CD4-positive, alpha-beta T cell treated with Interleukin-17A for 4 hours (primary cell): ENCODE data around the gene CCSER1.
"Not testable (repeated sequence)": the region's sequence is repeated elsewhere in the genome, so short reads cannot be mapped to it uniquely, and the experiment has no call there.

Experiments
- DNase-seq: peaks from one replicate; pipeline ENCODE4 v3.0.0-alpha.2; 2020; ENCODE audit warnings: mixed read lengths

Gene CCSER1

GRCh38 chr4:91220315-91220714 is 1093.1 kb downstream of the CCSER1 start:
- no peak for DNase-seq

DNA sequence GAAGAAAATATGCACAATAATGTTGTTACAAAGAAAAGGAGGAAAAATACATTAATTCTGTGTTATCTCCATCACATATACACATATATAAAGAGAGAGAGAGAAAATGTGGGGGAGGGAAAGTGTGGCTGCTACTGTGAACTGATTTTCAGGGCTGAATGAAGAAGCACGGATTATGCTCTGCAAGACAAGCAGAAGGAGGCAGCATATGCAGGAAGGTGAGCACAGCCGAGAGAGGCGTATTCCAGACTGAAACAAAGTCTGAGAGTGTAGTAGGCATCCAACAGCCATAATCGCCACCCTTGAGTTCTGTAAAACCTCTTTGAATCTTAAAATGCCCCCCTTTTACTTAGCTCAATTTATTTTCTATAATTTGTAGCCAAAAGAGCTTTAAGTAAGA is 1094.8 kb downstream of the CCSER1 start:
- DNase-seq: no peak

DNA sequence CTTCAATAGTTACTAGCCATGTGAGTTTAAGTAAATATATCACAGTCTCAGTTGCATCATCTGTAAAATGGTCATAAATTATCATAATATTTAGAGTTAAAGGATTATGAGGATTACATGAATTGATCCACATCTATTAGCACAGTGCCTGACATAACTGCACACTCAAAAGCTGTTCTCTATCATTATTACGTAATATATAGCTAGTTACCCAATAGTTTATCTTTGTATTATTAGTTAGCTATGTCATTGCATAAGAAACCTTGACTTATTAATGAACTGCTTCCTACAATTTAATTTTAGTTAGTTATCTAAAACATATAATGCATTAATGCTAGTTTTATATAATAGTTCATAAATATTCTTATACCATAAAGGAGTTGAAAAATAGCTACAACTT is 1099.7 kb downstream of the CCSER1 start:
- DNase-seq: no peak

DNA sequence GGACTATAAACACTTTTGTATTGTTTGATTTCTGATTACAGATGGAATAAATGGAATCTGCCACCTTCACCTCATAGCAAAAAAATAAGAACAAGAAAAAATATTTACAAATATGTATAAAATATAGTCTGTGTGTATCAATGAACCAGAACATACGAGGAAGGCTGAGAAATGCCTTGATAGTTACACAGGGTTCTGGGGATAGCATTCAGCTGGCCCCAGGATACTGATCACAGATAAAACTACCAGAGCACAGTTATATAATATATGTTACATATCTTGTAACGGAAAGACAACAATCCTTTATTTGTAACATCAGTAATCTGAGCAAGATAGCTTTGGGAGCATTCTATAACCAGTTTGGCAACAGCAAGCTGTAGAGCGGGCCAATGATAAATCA is 1101.5 kb downstream of the CCSER1 start:
- DNase-seq: no peak

DNA sequence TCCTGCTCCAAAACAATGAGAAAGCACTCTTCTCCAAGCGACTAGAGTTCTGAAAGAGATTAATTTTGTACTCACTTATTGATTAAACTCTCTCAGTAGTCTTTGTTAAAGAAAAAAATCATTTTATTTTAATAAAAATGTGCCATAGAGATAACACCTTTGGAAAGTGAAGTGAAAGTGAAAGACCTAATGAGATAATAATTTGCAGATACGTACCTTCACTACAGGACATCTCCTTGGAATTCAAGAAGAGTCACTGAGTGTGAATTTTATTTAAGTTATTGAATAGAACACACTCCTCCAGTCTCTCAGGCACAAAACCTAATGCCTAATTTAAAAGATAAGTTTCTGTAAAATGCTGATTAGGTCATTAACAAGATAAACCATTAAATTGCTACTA is 1106.0 kb downstream of the CCSER1 start:
- DNase-seq: no peak

DNA sequence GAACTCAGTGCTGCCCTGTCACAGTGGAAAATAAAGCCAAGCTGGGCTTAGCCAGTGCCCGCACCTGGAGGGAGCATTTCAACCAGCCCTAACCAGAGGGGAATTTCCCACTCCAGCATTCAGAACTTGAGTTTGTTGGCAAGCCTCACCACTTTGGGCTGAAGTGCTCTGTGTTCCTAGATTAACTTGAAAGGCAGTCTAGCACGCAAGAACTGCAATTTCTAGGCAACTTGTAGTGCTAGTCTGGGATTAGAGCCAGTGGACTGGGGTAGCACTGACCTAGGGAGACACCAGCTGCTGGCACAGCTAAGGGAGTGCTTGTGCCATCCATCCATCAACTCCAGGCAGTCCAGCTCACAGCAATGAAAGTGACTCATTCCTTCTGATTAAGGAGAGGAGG is 1115.9 kb downstream of the CCSER1 start:
- DNase-seq: no peak

DNA sequence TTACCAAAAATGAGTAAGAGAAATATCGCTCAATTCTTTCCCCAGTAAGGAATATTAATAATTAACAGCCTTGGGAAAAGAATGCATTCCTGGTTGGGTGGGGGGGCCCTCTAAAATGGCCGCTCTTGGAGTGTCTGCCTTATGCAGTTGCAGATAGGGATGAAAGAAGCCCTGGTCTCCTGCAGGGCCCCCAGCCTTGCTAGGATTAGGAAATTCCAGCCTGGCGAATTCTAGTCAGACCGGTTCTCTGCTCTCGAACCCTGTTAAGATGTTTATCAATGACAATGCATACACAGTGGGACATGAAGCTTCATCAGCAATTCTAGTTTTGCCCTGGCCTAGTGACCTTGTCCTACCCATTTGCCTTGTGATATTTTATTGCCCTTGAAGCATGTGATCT is 1128.8 kb downstream of the CCSER1 start:
- DNase-seq: no peak

GRCh38 chr4:91256751-91257150 is 1129.6 kb downstream of the CCSER1 start:
- DNase-seq: no peak

DNA sequence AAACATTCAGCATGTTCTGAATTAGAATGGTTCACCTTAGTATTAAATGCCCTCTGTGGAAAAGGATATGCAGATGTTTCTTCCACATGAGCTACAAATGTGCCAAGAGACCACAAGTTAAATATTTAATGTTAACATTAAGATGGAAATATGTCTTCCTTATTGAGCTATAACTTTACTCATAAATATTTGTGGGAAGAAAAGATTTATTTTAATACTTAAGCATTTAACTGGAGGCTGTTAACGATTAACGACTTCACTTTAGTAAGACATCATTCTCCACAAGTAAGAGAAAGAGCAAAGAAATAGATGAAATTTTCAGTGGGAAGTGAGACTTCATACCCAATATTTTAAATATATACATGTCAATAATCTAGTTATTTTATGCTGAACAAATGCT is 1130.5 kb downstream of the CCSER1 start:
- DNase-seq: no peak

DNA sequence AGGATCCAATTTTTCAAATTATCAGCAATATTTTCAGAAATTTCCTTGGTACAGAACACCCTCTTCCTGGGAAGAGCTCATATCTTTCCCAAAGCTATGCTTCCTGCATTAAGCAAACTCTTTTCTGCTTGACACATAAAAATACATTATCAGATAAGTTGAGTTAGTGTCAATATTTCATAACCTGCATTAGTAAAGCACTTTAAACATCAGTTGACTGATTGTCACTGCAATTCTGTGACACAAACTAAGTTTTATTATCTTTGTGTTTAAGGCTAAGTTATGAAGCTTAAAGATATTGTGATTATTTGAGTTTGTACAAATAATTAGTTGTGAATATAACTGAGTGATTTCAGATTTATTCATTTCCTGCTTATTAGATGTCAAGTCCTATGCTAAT is 1131.1 kb downstream of the CCSER1 start:
- DNase-seq: no peak

- no peak for DNase-seq
Measured at GRCh38 chr4:91267543-91267942, 1140.3 kb downstream of the CCSER1 start.

- not testable (repeated sequence) for DNase-seq
Measured at GRCh38 chr4:91268481-91268880, 1141.3 kb downstream of the CCSER1 start.

- no peak for DNase-seq
Measured at GRCh38 chr4:91268913-91269312, 1141.7 kb downstream of the CCSER1 start.

DNA sequence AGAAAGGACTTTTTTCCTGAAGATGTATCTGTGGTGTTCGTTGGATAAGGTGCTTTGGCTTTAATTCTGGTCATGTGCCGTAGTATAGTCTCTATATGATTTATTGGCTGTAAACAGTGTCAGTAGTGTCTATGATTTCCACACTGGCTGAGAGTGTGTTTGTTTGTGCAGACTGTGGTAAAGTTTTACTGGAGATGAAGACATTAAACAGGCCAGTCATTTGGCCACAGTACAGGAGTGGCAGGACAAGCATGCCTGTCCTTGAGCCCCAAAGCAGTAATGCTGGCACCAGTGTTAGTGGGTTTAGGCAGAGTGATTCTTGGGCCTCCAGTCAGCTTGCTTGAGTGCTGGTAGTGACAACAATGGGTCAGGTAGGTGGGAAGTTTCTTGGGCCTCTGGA is 1152.7 kb downstream of the CCSER1 start:
- DNase-seq: no peak

- no peak for DNase-seq
Measured at GRCh38 chr4:91280551-91281290, 1153.5 kb downstream of the CCSER1 start.

DNA sequence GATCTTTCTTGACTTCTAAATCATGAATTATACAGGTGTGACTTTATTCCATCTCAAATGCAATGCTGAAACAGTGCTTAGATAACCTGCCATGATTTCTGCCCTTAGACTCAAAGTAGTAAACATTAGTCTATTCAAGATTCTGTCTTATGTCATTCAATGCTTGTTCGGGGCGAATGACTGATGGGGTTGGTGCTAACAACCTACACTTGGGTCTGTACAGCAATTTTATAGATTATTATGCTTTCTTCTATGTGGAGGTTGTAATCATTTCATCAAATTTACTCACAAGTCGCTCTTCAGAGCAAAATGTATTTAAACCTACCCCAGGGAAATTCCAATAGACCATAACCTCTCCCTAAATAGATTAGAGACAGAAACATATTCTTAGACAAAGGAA is 1155.0 kb downstream of the CCSER1 start:
- DNase-seq: no peak

- DNase-seq: no peak
Measured at GRCh38 chr4:91283726-91284230, 1156.6 kb downstream of the CCSER1 start.

DNA sequence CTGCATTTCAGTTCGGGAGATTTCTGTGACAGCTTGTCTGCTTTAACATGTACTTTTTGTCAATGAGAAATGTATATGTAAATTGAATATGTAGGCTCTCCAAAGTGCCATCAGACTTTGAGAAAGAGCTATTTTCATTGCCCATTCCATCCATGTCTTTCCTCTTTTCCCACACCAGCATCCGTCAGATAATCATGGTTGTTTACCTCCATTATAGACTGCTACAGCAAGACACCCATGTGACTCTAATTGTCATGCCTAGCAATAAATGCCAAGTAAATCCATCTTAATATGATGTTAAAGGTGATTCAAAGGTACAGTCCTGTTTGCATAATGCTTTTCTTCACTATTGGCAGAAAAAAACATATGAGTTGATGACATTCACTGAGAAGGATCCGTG is 1157.3 kb downstream of the CCSER1 start:
- DNase-seq: no peak

- no peak for DNase-seq
Measured at GRCh38 chr4:91285487-91285886, 1158.3 kb downstream of the CCSER1 start.

DNA sequence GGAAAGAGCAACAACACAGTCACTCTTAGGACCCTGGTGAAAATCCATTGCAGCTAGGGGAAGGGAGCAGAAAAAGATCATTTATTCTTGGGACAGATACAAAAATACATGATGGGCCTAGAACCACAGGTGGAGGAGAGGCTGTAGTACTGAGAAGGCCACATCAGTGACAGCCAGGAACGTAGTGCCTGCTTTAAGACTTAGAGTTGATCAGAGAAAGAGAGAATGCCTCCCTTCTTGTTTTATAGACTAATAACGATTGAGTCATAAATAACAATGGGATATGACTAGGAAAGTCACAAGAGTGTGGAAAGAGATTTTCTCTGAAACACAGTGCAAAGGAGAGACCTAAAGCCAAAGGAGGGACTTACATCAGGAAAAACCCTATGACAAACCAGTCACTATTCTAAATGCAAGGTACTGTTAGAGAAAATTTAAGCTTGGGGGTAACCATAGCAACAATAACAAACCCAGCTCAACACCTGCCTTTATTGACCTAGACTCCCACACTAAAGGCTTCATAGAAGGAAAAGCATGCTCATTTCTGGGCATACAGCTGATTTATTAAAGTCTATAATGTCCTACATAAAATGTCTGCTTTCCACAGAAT is 1161.6 kb downstream of the CCSER1 start:
- no peak for DNase-seq

GRCh38 chr4:91298156-91298700 is 1171.0 kb downstream of the CCSER1 start:
- no peak for DNase-seq

- DNase-seq: no peak
Measured at GRCh38 chr4:91298824-91299223, 1171.6 kb downstream of the CCSER1 start.

DNA sequence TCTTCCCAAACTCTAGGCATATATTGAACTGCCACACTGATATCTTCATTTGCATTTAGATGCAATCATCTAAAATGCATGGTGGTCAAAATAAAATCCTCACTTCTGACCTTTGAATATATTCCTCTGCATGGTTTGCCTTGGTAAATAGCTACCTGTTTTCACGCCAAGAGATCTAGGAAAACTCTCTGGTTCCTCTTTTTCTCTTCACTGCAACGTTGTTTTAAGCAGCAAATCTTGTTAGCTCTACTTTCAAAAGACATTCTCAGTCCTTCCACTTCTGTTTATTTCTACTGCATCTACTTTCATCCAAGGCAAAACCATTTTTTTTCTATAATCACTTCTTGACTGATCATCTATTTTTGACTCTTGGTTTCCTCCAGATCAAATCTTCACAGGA is 1174.9 kb downstream of the CCSER1 start:
- DNase-seq: no peak

GRCh38 chr4:91304292-91304691 is 1177.1 kb downstream of the CCSER1 start:
- DNase-seq: no peak
